Ovary (tissue), 3 donors: ENCODE results near the gene CRYGB.

Source experiments
- CTCF ChIP-seq, 3 donors: fragments of 450-650 bp in 2 of 3; fragments of 200-600 bp in 1 of 3; IDR thresholded peaks; one replicate each; pipeline versions ENCODE4 v1.5.1 to v1.8.0; 2016 to 2022; ENCODE audit warnings: antibody characterized with exemption in 3 of 3, mild to moderate bottlenecking in 1 of 3
- EP300 ChIP-seq: sonication (generic); formaldehyde crosslinking; IDR thresholded peaks from one replicate; pipeline ENCODE4 v1.6.1; 2017; ENCODE audit warnings: antibody characterized with exemption
- POLR2A ChIP-seq: fragments of 450-650 bp; IDR thresholded peaks from one replicate; pipeline ENCODE4 v1.6.1; 2017; ENCODE audit warnings: antibody characterized with exemption, mild to moderate bottlenecking, moderate library complexity
- donor health status: DM: no; HTN: no; CAD: no.

GRCh38 chr2:208164951-208165755 is 19.2 kb upstream of the CRYGB start:
- TF ChIP-seq CTCF (IDR thresholded peaks at IDR 0.05) (no peak), POLR2A (no peak), EP300 (no peak)
